HCT116 (cell line): ENCODE results near the gene SCAMP1. TPM values are rescaled to one million over a fixed set of nuclear protein-coding genes. Genes with fewer than 3 reads are reported as not detected.

Experiments
- ATAC-seq: fragments of 200-7000 bp; cut with Tn5 transposase; 2 replicates; pipeline ENCODE4 v1.9.1; 2020; ENCODE audit warnings: mild to moderate bottlenecking, moderate library complexity
- BruUV-seq: library from RNA; stranded (reverse); fragments of 400-500 nt; replicated peaks from 2 replicates; lab custom pipeline; 2021; lab: Mats Ljungman, UMichigan
- CTCF ChIA-PET: fragments of 300-600 bp; sonication (Branson Sonifier 250); formaldehyde crosslinking; loops from one replicate; lab custom pipeline; 2021; ENCODE audit warnings: antibody characterized with exemption; lab: Charles Lee
- POLR2A ChIA-PET: fragments of 300-600, 350-600 bp; sonication (Branson Sonifier 250); formaldehyde crosslinking; loops from one replicate; lab custom pipeline; 2021; ENCODE audit warnings: antibody characterized with exemption; lab: Charles Lee
- RAD21 ChIA-PET, 2 experiments: fragments of 300-600 bp; sonication (Branson Sonifier 250); formaldehyde crosslinking; loops; one replicate each; lab custom pipeline; 2023; ENCODE audit warnings: low total read pairs in 2 of 2; ENCODE audit not compliant: uncharacterized antibody in 2 of 2, unreplicated experiment in 2 of 2, low non-redundant PET in 1 of 2; lab: Charles Lee
- DNase-seq: peaks from one replicate; pipeline ENCODE4 v3.0.0-alpha.2; 2010; ENCODE audit warnings: low read depth, low spot score
- H2AFZ ChIP-seq: fragments of 200-600 bp; shearing (Covaris generic), sonication (generic); 2 replicates; pipeline ENCODE4 v1.6.1; 2017; ENCODE audit warnings: low read depth, mixed run types, mixed read lengths, antibody characterized with exemption, low read length; ENCODE audit not compliant: poor library complexity, severe bottlenecking
- H3K27ac ChIP-seq: 2 replicates; pipeline ENCODE4 v1.5.1; 2012; ENCODE audit warnings: low read depth, low read length
- H3K27me3 ChIP-seq: fragments of 200-600 bp; sonication (generic); 2 replicates; pipeline ENCODE4 v1.6.1; 2016; ENCODE audit warnings: mixed run types, low read length, mixed read lengths; ENCODE audit not compliant: insufficient read depth
- H3K36me3 ChIP-seq, 2 experiments: fragments of 200-500 bp in 1 of 2; fragments of 200-600 bp in 1 of 2; sonication (Bioruptor generic) in 1 of 2; sonication (generic) in 1 of 2; 2 replicates each; pipeline versions ENCODE4 v1.5.1 to v1.6.1; 2014 to 2016; ENCODE audit warnings: low read length in 2 of 2, inconsistent platforms in 1 of 2, mixed read lengths in 1 of 2, mixed run types in 1 of 2; ENCODE audit not compliant: insufficient read depth in 2 of 2, control insufficient read depth in 1 of 2
- H3K4me1 ChIP-seq, 2 experiments: fragments of 200-600 bp in 1 of 2; sonication (generic) in 1 of 2; 2 replicates each; pipeline versions ENCODE4 v1.5.1 to v1.6.1; 2012 to 2017; ENCODE audit warnings: low read length in 2 of 2, inconsistent platforms in 1 of 2, mild to moderate bottlenecking in 1 of 2, mixed read lengths in 1 of 2, mixed run types in 1 of 2, moderate library complexity in 1 of 2; ENCODE audit not compliant: insufficient read depth in 2 of 2, control insufficient read depth in 1 of 2
- H3K4me2 ChIP-seq: fragments of 200-600 bp; sonication (generic); 2 replicates; pipeline ENCODE4 v1.6.1; 2017; ENCODE audit warnings: mixed run types, low read length, mixed read lengths
- H3K4me3 ChIP-seq, 2 experiments: fragments of 200-600 bp in 1 of 2; sonication (generic) in 1 of 2; replicated peaks in 1 of 2; 2 replicates each; pipeline ENCODE4 v1.5.1; 2011 to 2016; ENCODE audit warnings: low read length in 2 of 2, control low read depth in 1 of 2, low read depth in 1 of 2, mild to moderate bottlenecking in 1 of 2, mixed read lengths in 1 of 2, mixed run types in 1 of 2
- H3K79me2 ChIP-seq: fragments of 200-600 bp; sonication (generic); 2 replicates; pipeline ENCODE4 v1.6.1; 2017; ENCODE audit warnings: mild to moderate bottlenecking, mixed run types, low read length, moderate library complexity, mixed read lengths; ENCODE audit not compliant: insufficient read depth
- H3K9ac ChIP-seq: fragments of 200-600 bp; sonication (generic); 2 replicates; pipeline ENCODE4 v1.6.1; 2016; ENCODE audit warnings: low read length, mixed read lengths
- H3K9me2 ChIP-seq: fragments of 200-600 bp; sonication (generic), shearing (Covaris generic); 2 replicates; pipeline ENCODE4 v1.6.1; 2017; ENCODE audit warnings: mixed run types, mild to moderate bottlenecking, moderate library complexity; ENCODE audit not compliant: insufficient read depth
- H3K9me3 ChIP-seq, 2 experiments: fragments of 200-500 bp in 1 of 2; fragments of 200-600 bp in 1 of 2; sonication (Bioruptor generic) in 1 of 2; sonication (generic) in 1 of 2; 2 replicates each; pipeline ENCODE4 v1.6.1; 2014 to 2017; ENCODE audit warnings: low read length in 2 of 2, mixed read lengths in 2 of 2, inconsistent platforms in 1 of 2, low read depth in 1 of 2, mild to moderate bottlenecking in 1 of 2, mixed run types in 1 of 2, moderate library complexity in 1 of 2; ENCODE audit not compliant: control insufficient read depth in 1 of 2, insufficient read depth in 1 of 2
- H4K20me1 ChIP-seq: fragments of 200-600 bp; sonication (generic), shearing (Covaris generic); 2 replicates; pipeline ENCODE4 v1.6.1; 2017; ENCODE audit warnings: mixed run types, mild to moderate bottlenecking, moderate library complexity; ENCODE audit not compliant: insufficient read depth
- ATF3 ChIP-seq: IDR thresholded peaks from 2 replicates; pipeline ENCODE4 v1.6.1; 2012
- CBX3 ChIP-seq: IDR thresholded peaks from 2 replicates; pipeline ENCODE4 v1.6.1; 2012; ENCODE audit warnings: low read depth
- CEBPB ChIP-seq: IDR thresholded peaks from 2 replicates; pipeline ENCODE4 v1.6.1; 2012; ENCODE audit warnings: low read depth
- EGR1 ChIP-seq: IDR thresholded peaks from 2 replicates; pipeline ENCODE4 v1.6.1; 2012; ENCODE audit warnings: low read depth
- EZH2 ChIP-seq: fragments of 200-600 bp; sonication (generic); IDR thresholded peaks from 2 replicates; pipeline ENCODE4 v1.6.1; 2017; ENCODE audit warnings: antibody characterized with exemption, mixed run types
- JUND ChIP-seq: IDR thresholded peaks from 2 replicates; pipeline ENCODE4 v1.6.1; 2012
- POLR2AphosphoS5 ChIP-seq: IDR thresholded peaks from 2 replicates; pipeline ENCODE4 v1.6.1; 2011; ENCODE audit warnings: mild to moderate bottlenecking, low read depth, low read length, moderate library complexity
- SIN3A ChIP-seq: IDR thresholded peaks from 2 replicates; pipeline ENCODE4 v1.6.1; 2012; ENCODE audit warnings: low read depth
- TCF7L2 ChIP-seq: IDR thresholded peaks from 2 replicates; pipeline ENCODE4 v1.7.0; 2011; ENCODE audit warnings: borderline replicate concordance, inconsistent platforms; ENCODE audit not compliant: insufficient read depth, insufficient read length; ENCODE audit errors: extremely low read depth
- ZFX ChIP-seq: fragments of 450-650 bp; IDR thresholded peaks from 2 replicates; pipeline ENCODE4 v1.6.1; 2017
- ZNF274 ChIP-seq: fragments of 200-500 bp; sonication (Bioruptor generic); IDR thresholded peaks from 2 replicates; pipeline ENCODE4 v1.6.1; 2014; ENCODE audit warnings: mild to moderate bottlenecking, low read depth, low read length, inconsistent platforms
- intact Hi-C: fragments of 100-400 bp; cut with micrococcal nuclease; formaldehyde crosslinking; loops from 2 replicates; pipeline ENCODE4 v1.10.0; 2022
- total RNA-seq: library from RNA; stranded (reverse); gene quantifications from one replicate; pipeline ENCODE4 v1.2.1, GENCODE V29; 2021; ENCODE audit not compliant: unreplicated experiment
- TF ChIP-seq, protein P1 (sequence below): IDR thresholded peaks from 2 replicates; pipeline ENCODE4 v1.6.1; 2012
- TF ChIP-seq, protein P2 (sequence below), 3 experiments: fragments of 200-600 bp in 1 of 3; sonication (generic) in 1 of 3; IDR thresholded peaks in 2 of 3; conservative IDR thresholded peaks in 1 of 3; 2 replicates each; pipeline ENCODE4 v1.5.1; 2012 to 2017; ENCODE audit warnings: low read depth in 2 of 3, low read length in 2 of 3, antibody characterized with exemption in 1 of 3, borderline replicate concordance in 1 of 3, control low read depth in 1 of 3, mild to moderate bottlenecking in 1 of 3, mixed read lengths in 1 of 3, mixed run types in 1 of 3, moderate library complexity in 1 of 3; ENCODE audit not compliant: insufficient read depth in 1 of 3
- TF ChIP-seq, protein P3 (sequence below): IDR thresholded peaks from 2 replicates; pipeline ENCODE4 v1.6.1; 2012; ENCODE audit warnings: low read depth

Gene SCAMP1
- total RNA-seq, 1 experiment from 2014 or later, result 46.4 TPM

DNA sequence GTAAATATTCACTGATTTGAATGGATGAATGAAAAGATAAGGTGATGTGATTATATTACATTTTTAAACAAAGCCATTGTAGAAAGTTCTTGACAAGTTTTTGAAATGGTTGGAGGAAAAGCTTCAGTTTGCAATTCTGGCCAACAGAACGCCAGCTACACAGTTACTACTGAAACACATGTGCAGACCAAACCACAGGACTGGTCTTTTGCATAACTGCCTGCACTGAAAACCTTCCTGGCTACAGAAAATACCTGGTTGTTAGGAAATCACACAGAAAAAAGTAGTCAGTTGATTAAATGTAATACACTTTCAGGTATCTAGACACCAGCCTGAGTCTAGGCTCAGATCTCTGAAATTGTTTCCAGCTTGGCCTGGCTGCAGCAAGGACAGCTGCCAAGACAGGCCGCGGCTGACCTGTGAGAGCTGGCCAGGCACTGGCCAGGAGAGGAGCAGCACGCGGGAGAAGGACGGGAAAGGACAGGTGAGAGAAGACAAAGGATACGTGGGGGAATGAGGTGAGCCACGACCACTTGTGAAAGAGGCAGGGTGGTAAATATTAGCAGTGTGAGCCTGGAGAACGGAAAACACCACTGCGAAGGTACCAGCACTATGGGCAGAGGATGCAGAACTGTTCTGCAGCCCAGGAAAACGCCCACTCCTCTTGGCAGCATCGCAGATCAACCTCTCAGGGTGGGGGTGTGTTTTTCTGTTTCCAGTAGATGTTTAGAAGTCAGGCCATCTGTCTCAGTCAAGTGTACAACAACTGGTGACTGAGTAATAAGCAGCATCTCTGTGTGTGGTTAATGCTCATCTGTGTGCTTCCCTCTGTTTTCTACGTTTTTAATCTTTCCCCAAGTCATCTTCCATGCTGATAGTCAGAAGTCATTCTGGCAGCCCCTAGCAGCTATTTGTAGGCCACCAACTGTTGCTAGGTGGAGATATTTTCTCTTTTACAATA is 137.4 kb downstream of the SCAMP1 start:
- H3K27ac ChIP-seq, result no peak overlapping the region
- H3K9me2 ChIP-seq, result no peaks in the 10 kb centered on the region
- no peaks in the 10 kb centered on the region; the same call in 1 of the 2 replicates for H4K20me1 ChIP-seq
- no peaks in the 10 kb centered on the region for H3K27me3 ChIP-seq
- no TSS peak for BruUV-seq
- no peak overlapping the region for H3K4me3 ChIP-seq
- H3K36me3 ChIP-seq, result no peaks in the 10 kb centered on the region
- peaks cover 3% of the 10 kb centered on the region; the same call in 1 of the 2 replicates for H3K79me2 ChIP-seq
- no peak overlapping the region for H3K9ac ChIP-seq
- ChIA-PET RAD21 (no interaction called here), CTCF (no interaction called here)
- no peaks in the 10 kb centered on the region for H3K4me1 ChIP-seq
- no peak for DNase-seq
- no peaks in the 10 kb centered on the region for H3K9me3 ChIP-seq
- intact Hi-C loops, result no loop called here
- H2AFZ ChIP-seq, result no peak overlapping the region
- no peak overlapping the region for H3K4me2 ChIP-seq
- TF ChIP-seq CBX3 (no peak), EZH2 (no peak), EGR1 (no peak), ZNF274 (no peak), POLR2AphosphoS5 (no peak)
- TF ChIP-seq, all 23 proteins: peak for 0
- ATAC-seq, result no peak
- POLR2A ChIA-PET, result no interaction called here

DNA sequence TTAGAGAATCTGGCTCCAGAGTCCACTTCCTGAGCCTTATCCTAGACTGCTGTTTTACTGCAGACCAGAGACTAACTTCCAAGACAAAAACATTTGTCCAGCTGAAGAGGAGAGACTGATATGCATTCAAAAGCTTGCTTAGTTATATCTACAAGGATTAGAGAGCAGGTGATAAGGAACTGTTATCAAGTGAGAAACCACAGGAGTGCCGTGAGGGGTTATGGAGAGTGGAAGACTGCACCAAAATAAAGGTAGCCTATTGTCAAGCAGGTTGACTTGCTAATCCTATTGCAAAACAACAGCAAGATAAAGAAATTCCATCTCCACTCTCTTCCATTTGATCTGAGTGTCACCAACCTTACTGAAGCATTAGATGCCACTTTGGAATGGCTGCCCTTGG is 139.1 kb downstream of the SCAMP1 start:
- Histone ChIP-seq H3K4me3 (no peak overlapping the region), H3K4me1 (peaks cover 5 to 6% of the 10 kb centered on the region in 2 experiments; a peak in 3 of 4 replicates), H3K27me3 (no peaks in the 10 kb centered on the region), H3K9ac (no peak overlapping the region), H3K36me3 (no peaks in the 10 kb centered on the region), H3K9me2 (no peaks in the 10 kb centered on the region), H3K9me3 (no peaks in the 10 kb centered on the region), H3K79me2 (peaks cover 3% of the 10 kb centered on the region; the same call in 1 of the 2 replicates), H2AFZ (no peak overlapping the region), H3K4me2 (no peak overlapping the region), H4K20me1 (no peaks in the 10 kb centered on the region), H3K27ac (no peak overlapping the region)
- no TSS peak for BruUV-seq
- intact Hi-C loops, result no loop called here
- POLR2A ChIA-PET, result no interaction called here
- ATAC-seq (no peak), DNase-seq (no peak)
- RAD21 ChIA-PET, result no interaction called here
- CTCF ChIA-PET, result no interaction called here
- TF ChIP-seq CBX3, result no peak
- TF ChIP-seq TCF7L2, result no peak
- TF ChIP-seq SIN3A, result no peak
- TF ChIP-seq, protein P1, sequence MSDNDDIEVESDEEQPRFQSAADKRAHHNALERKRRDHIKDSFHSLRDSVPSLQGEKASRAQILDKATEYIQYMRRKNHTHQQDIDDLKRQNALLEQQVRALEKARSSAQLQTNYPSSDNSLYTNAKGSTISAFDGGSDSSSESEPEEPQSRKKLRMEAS, result no peak
- TF ChIP-seq, protein P2, sequence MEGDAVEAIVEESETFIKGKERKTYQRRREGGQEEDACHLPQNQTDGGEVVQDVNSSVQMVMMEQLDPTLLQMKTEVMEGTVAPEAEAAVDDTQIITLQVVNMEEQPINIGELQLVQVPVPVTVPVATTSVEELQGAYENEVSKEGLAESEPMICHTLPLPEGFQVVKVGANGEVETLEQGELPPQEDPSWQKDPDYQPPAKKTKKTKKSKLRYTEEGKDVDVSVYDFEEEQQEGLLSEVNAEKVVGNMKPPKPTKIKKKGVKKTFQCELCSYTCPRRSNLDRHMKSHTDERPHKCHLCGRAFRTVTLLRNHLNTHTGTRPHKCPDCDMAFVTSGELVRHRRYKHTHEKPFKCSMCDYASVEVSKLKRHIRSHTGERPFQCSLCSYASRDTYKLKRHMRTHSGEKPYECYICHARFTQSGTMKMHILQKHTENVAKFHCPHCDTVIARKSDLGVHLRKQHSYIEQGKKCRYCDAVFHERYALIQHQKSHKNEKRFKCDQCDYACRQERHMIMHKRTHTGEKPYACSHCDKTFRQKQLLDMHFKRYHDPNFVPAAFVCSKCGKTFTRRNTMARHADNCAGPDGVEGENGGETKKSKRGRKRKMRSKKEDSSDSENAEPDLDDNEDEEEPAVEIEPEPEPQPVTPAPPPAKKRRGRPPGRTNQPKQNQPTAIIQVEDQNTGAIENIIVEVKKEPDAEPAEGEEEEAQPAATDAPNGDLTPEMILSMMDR (IDR thresholded peaks at IDR 0.05 in 2 of 3, conservative IDR thresholded peaks at IDR 0.05 in 1 of 3; ENCODE audit: borderline replicate concordance in 1 of 3, insufficient read depth in 1 of 3, low read depth in 2 of 3, low read length in 2 of 3), result no peak
- TF ChIP-seq JUND, result no peak
- no peak for TF ChIP-seq CEBPB
- no peak for TF ChIP-seq ZNF274
- TF ChIP-seq EZH2, result no peak
- TF ChIP-seq ATF3, result no peak
- no peak for TF ChIP-seq ZFX
- TF ChIP-seq, protein P3, sequence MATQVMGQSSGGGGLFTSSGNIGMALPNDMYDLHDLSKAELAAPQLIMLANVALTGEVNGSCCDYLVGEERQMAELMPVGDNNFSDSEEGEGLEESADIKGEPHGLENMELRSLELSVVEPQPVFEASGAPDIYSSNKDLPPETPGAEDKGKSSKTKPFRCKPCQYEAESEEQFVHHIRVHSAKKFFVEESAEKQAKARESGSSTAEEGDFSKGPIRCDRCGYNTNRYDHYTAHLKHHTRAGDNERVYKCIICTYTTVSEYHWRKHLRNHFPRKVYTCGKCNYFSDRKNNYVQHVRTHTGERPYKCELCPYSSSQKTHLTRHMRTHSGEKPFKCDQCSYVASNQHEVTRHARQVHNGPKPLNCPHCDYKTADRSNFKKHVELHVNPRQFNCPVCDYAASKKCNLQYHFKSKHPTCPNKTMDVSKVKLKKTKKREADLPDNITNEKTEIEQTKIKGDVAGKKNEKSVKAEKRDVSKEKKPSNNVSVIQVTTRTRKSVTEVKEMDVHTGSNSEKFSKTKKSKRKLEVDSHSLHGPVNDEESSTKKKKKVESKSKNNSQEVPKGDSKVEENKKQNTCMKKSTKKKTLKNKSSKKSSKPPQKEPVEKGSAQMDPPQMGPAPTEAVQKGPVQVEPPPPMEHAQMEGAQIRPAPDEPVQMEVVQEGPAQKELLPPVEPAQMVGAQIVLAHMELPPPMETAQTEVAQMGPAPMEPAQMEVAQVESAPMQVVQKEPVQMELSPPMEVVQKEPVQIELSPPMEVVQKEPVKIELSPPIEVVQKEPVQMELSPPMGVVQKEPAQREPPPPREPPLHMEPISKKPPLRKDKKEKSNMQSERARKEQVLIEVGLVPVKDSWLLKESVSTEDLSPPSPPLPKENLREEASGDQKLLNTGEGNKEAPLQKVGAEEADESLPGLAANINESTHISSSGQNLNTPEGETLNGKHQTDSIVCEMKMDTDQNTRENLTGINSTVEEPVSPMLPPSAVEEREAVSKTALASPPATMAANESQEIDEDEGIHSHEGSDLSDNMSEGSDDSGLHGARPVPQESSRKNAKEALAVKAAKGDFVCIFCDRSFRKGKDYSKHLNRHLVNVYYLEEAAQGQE, result no peak
